Neural progenitor cell (in vitro differentiated cells): ENCODE data around the gene C22orf42.
"Not testable (repeated sequence)": the region's sequence is repeated elsewhere in the genome, so short reads cannot be mapped to it uniquely, and the experiment has no call there.

Source experiments
- EZH2 ChIP-seq: fragments of 200-600 bp; sonication (generic); IDR thresholded peaks from 2 replicates; pipeline ENCODE4 v1.6.1; 2017; ENCODE audit warnings: antibody characterized with exemption, mild to moderate bottlenecking, moderate library complexity
- EZH2phosphoT487 ChIP-seq: fragments of 200-600 bp; sonication (generic); IDR thresholded peaks from 2 replicates; pipeline ENCODE4 v1.6.1; 2017; ENCODE audit warnings: antibody characterized with exemption
- TF ChIP-seq, protein P1 (sequence below): fragments of 200-600 bp; sonication (generic); IDR thresholded peaks from 2 replicates; pipeline ENCODE4 v1.5.1; 2017; ENCODE audit warnings: antibody characterized with exemption, mild to moderate bottlenecking

DNA sequence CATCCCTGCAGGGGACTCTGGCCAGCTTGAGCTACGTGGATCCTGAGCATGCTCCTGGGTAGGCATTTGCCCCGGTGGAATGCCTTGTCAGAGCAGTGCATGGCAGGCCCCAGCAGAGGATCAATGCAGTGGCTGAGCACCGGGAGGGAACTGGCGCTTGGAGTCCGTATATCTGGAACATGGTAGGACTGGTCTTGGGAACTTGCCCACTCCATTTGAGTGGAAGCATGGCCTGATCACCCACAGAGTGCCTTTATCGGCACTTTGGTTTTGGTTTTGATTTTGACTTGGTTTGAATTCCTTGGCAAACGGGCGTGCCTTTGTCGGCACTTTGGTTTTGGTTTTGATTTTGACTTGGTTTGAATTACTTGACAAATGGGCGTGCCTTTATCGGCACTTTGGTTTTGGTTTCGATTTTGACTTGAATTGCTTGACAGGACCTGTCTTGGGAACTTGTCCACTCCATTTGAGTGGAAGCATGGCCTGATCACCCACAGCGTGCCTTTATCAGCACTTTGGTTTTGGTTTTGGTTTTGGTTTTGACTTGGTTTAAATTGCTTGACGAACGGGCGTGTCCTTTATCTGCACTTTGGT lies 21.3 kb downstream of the C22orf42 start:
- not testable (repeated sequence) for TF ChIP-seq EZH2, EZH2phosphoT487
- TF ChIP-seq, protein P1, sequence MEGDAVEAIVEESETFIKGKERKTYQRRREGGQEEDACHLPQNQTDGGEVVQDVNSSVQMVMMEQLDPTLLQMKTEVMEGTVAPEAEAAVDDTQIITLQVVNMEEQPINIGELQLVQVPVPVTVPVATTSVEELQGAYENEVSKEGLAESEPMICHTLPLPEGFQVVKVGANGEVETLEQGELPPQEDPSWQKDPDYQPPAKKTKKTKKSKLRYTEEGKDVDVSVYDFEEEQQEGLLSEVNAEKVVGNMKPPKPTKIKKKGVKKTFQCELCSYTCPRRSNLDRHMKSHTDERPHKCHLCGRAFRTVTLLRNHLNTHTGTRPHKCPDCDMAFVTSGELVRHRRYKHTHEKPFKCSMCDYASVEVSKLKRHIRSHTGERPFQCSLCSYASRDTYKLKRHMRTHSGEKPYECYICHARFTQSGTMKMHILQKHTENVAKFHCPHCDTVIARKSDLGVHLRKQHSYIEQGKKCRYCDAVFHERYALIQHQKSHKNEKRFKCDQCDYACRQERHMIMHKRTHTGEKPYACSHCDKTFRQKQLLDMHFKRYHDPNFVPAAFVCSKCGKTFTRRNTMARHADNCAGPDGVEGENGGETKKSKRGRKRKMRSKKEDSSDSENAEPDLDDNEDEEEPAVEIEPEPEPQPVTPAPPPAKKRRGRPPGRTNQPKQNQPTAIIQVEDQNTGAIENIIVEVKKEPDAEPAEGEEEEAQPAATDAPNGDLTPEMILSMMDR = not testable (repeated sequence)
